ENCODE data around the gene SLC25A22.

Gene SLC25A22

DNA sequence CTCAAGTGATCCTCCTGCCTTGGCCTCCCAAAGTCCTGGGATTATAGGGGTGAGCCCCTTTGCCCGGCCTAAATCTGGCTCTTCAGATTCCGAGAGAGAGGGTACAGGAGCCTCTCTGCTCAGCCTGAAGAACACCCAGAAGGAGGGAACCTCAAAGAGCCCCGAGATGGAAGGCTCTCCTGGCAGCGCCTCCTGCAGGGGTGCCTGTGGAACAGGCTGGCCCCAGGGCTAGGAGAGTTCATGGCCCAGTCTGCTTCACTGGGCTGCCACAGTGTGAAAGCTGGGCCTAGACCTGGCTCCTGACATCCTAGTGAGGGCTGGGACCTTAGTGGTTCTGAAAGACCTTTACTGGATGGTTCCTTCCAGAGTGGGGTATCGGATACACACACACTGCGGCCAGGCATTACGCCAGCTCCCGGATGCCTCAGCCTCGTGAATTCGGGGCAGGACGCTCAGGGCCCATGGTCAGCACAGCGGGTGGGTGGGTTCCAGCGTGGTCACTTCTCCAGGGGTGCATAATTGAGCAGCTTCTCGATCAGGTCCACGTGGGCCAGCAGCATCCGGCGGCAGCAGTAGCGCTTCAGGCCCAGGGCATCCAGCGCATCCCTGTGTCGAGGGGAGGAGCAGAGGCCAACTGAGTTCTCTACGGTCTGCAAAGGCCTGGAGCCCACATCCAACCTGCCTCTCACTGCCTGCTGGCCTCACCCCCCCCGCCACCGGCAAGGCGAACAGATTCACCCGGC is 42.0 kb upstream of the SLC25A22 start:
- Histone ChIP-seq H3K36me3 (ENCODE audit: control insufficient read depth, insufficient read depth, low read length) (peaks cover 57% of the 10 kb centered on the region), H3K9me3 (ENCODE audit: control insufficient read depth, low read length) (no peaks in the 10 kb centered on the region), H3K4me3 (ENCODE audit: extremely low read depth, insufficient read depth, low read length, poor library complexity, severe bottlenecking) (no peak overlapping the region), H3K27ac (ENCODE audit: low read depth, low read length, severe bottlenecking) (no peak overlapping the region), H3K4me1 (ENCODE audit: control insufficient read depth, insufficient read depth, low read length, poor library complexity, severe bottlenecking) (peaks cover 8% of the 10 kb centered on the region)
- 92 to 97% methylated on average over 23 to 25 of the region's 25 CpGs for WGBS, 2 experiments (ENCODE audit: insufficient coverage in 2 of 2)

DNA sequence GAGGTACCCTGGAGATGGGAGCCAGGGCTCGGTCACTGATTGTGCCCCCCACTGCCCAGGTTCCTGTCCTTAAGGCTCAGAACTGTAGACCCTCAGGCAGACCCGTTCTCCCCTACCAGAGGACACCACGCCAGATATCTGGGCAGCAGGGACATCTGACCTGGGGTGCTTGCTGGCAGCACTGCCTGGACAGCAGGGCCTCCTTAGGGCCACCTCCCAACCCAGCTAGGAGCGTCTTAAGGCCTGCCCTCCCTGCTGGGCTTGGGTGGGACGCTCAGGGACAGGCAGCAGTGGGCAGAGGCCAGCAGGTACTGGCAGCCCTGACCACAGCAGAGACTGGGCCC is 41.2 kb upstream of the SLC25A22 start:
- Histone ChIP-seq H3K9me3 (ENCODE audit: control insufficient read depth, low read length) (no peaks in the 10 kb centered on the region), H3K36me3 (ENCODE audit: control insufficient read depth, insufficient read depth, low read length) (peaks cover 60% of the 10 kb centered on the region), H3K4me3 (ENCODE audit: extremely low read depth, insufficient read depth, low read length, poor library complexity, severe bottlenecking) (no peak overlapping the region), H3K4me1 (ENCODE audit: control insufficient read depth, insufficient read depth, low read length, poor library complexity, severe bottlenecking) (peaks cover 12% of the 10 kb centered on the region), H3K27ac (ENCODE audit: low read depth, low read length, severe bottlenecking) (no peak overlapping the region)
- WGBS, 2 experiments (ENCODE audit: insufficient coverage in 2 of 2): 97 to 98% methylated on average over 5 of the region's 5 CpGs

DNA sequence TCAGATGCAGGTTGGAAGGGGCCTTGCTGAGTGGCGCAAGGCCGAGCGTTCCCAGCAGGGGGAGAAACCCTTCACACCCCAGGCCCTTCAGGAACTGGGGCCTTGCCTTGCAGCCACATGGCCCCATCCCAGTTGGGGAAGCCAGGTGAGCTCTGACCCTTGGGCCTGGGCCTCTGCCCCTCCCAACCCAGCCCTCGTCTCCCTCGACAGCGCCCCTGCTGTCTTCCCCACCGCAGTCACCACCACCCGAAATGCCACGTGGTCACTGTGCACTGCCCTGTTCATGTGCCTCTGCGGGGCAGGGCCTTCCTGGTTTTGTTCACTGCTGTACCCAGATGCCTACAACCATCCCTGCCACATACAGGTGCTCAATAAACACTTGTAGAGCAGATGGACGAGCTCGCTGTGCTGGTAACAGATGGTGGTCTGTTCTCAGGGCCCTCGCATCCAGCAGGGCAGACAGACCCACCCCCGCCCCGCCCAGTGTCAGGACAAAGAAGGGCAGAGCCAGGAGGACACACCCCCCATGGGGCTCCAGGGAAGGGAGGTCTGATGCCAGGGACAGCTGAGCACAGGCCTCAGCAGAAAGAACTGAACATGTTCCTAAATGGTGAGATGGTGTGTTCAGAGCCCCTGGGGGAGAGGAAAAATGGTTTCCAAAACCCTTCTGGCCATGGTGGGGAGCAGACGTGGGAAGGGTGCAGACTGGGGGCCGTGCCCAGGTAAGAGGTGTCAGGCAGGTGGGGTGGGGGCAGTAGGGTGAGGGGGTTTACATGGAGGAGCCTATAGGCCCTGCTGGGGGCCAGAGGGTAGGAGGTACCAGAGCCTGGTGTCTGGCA is 40.6 kb upstream of the SLC25A22 start:
- Histone ChIP-seq H3K36me3 (ENCODE audit: control insufficient read depth, insufficient read depth, low read length) (peaks cover 60% of the 10 kb centered on the region), H3K27ac (ENCODE audit: low read depth, low read length, severe bottlenecking) (no peak overlapping the region), H3K9me3 (ENCODE audit: control insufficient read depth, low read length) (no peaks in the 10 kb centered on the region), H3K4me3 (ENCODE audit: extremely low read depth, insufficient read depth, low read length, poor library complexity, severe bottlenecking) (no peak overlapping the region), H3K4me1 (ENCODE audit: control insufficient read depth, insufficient read depth, low read length, poor library complexity, severe bottlenecking) (peaks cover 10% of the 10 kb centered on the region)
- 81 to 83% methylated on average over 15 to 17 of the region's 17 CpGs for WGBS, 2 experiments (ENCODE audit: insufficient coverage in 2 of 2)

DNA sequence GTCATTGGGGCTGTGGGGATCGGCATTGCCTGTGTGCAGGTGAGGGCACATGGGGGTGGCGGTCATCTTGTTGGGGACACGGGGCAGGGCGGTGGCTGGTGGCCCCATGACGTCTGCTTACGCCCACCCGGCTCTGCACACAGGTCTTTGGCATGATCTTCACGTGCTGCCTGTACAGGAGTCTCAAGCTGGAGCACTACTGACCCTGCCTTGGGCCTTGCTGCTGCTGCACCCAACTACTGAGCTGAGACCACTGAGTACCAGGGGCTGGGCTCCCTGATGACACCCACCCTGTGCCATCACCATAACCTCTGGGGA is 39.9 kb upstream of the SLC25A22 start:
- Histone ChIP-seq H3K9me3 (ENCODE audit: control insufficient read depth, low read length) (no peaks in the 10 kb centered on the region), H3K4me3 (ENCODE audit: extremely low read depth, insufficient read depth, low read length, poor library complexity, severe bottlenecking) (no peak overlapping the region), H3K4me1 (ENCODE audit: control insufficient read depth, insufficient read depth, low read length, poor library complexity, severe bottlenecking) (peaks cover 10% of the 10 kb centered on the region), H3K27ac (ENCODE audit: low read depth, low read length, severe bottlenecking) (no peak overlapping the region), H3K36me3 (ENCODE audit: control insufficient read depth, insufficient read depth, low read length) (peaks cover 60% of the 10 kb centered on the region)
- 91 to 92% methylated on average over 8 of the region's 8 CpGs for WGBS, 2 experiments (ENCODE audit: insufficient coverage in 2 of 2)

DNA sequence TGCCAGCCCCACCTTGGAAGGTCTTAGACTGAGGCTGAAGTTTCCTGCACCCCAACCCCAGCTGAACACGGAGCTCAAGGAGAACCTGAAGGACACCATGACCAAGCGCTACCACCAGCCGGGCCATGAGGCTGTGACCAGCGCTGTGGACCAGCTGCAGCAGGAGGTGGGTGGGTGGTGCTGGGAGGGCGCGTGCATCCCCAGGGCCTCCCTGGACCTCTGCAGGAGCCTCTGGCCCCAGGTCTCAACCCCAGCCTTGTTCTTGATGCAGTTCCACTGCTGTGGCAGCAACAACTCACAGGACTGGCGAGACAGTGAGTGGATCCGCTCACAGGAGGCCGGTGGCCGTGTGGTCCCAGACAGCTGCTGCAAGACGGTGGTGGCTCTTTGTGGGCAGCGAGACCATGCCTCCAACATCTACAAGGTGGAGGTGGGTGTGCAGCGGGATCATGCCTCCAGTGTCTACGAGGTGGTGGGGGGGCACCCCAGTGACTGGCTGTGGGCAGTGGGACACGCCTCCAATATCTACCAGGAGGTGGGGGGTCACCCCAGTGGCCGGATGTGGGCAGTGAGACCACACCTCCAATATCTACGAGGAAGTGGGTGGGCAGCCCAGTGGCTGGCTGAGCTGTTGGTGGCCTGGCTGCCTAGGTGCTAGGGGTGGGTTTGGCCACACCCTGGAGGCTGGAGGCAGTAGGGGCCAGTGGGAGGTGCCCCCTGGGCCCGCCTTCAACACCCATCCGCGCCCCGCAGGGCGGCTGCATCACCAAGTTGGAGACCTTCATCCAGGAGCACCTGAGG is 39.3 kb upstream of the SLC25A22 start:
- H3K27ac ChIP-seq (ENCODE audit: low read depth, low read length, severe bottlenecking): no peak overlapping the region
- WGBS, 2 experiments (ENCODE audit: insufficient coverage in 2 of 2): 96 to 97% methylated on average over 18 to 21 of the region's 22 CpGs
- H3K36me3 ChIP-seq (ENCODE audit: control insufficient read depth, insufficient read depth, low read length): peaks cover 60% of the 10 kb centered on the region
- H3K4me1 ChIP-seq (ENCODE audit: control insufficient read depth, insufficient read depth, low read length, poor library complexity, severe bottlenecking): peaks cover 10% of the 10 kb centered on the region
- no peak overlapping the region for H3K4me3 ChIP-seq (ENCODE audit: extremely low read depth, insufficient read depth, low read length, poor library complexity, severe bottlenecking)
- H3K9me3 ChIP-seq (ENCODE audit: control insufficient read depth, low read length): no peaks in the 10 kb centered on the region

DNA sequence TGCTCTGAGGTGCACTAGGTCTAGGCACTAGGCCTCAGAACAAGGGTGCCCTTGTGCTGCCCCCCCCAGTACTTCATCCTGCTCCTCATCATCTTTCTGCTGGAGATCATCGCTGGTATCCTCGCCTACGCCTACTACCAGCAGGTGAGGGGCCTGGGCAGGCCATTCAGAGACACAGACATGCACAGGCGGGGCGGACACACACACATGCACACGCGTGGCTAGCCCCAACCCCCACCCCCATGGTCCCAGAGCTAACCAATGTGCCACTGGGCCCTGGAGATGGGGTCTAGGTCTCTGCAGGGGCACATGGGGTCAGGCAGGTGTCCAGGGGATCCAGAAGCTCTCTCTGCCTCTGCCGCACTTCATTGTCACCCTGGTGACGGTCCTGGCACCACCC is 38.6 kb upstream of the SLC25A22 start:
- no peaks in the 10 kb centered on the region for H3K9me3 ChIP-seq (ENCODE audit: control insufficient read depth, low read length)
- 87 to 91% methylated on average over 9 of the region's 9 CpGs for WGBS, 2 experiments (ENCODE audit: insufficient coverage in 2 of 2)
- H3K4me3 ChIP-seq (ENCODE audit: extremely low read depth, insufficient read depth, low read length, poor library complexity, severe bottlenecking): no peak overlapping the region
- H3K36me3 ChIP-seq (ENCODE audit: control insufficient read depth, insufficient read depth, low read length): peaks cover 60% of the 10 kb centered on the region
- peaks cover 12% of the 10 kb centered on the region for H3K4me1 ChIP-seq (ENCODE audit: control insufficient read depth, insufficient read depth, low read length, poor library complexity, severe bottlenecking)
- H3K27ac ChIP-seq (ENCODE audit: low read depth, low read length, severe bottlenecking): no peak overlapping the region

DNA sequence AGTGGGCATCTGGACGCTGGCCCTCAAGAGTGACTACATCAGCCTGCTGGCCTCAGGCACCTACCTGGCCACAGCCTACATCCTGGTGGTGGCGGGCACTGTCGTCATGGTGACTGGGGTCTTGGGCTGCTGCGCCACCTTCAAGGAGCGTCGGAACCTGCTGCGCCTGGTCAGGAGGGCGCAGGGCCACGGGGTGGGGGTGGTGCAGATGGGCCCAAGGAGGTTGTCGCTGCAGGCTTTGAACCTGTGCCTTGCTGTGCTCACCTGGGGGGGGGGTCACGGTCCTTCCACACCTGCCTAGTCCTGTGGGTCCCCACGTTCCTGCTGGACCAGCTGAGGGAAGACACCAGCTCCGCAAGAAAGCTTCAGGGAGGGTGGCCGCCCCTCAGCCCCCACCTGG is 38.2 kb upstream of the SLC25A22 start:
- WGBS, 2 experiments (ENCODE audit: insufficient coverage in 2 of 2): 94 to 95% methylated on average over 13 to 14 of the region's 14 CpGs
- Histone ChIP-seq H3K9me3 (ENCODE audit: control insufficient read depth, low read length) (no peaks in the 10 kb centered on the region), H3K27ac (ENCODE audit: low read depth, low read length, severe bottlenecking) (no peak overlapping the region), H3K36me3 (ENCODE audit: control insufficient read depth, insufficient read depth, low read length) (peaks cover 59% of the 10 kb centered on the region), H3K4me1 (ENCODE audit: control insufficient read depth, insufficient read depth, low read length, poor library complexity, severe bottlenecking) (peaks cover 16% of the 10 kb centered on the region), H3K4me3 (ENCODE audit: extremely low read depth, insufficient read depth, low read length, poor library complexity, severe bottlenecking) (no peak overlapping the region)

DNA sequence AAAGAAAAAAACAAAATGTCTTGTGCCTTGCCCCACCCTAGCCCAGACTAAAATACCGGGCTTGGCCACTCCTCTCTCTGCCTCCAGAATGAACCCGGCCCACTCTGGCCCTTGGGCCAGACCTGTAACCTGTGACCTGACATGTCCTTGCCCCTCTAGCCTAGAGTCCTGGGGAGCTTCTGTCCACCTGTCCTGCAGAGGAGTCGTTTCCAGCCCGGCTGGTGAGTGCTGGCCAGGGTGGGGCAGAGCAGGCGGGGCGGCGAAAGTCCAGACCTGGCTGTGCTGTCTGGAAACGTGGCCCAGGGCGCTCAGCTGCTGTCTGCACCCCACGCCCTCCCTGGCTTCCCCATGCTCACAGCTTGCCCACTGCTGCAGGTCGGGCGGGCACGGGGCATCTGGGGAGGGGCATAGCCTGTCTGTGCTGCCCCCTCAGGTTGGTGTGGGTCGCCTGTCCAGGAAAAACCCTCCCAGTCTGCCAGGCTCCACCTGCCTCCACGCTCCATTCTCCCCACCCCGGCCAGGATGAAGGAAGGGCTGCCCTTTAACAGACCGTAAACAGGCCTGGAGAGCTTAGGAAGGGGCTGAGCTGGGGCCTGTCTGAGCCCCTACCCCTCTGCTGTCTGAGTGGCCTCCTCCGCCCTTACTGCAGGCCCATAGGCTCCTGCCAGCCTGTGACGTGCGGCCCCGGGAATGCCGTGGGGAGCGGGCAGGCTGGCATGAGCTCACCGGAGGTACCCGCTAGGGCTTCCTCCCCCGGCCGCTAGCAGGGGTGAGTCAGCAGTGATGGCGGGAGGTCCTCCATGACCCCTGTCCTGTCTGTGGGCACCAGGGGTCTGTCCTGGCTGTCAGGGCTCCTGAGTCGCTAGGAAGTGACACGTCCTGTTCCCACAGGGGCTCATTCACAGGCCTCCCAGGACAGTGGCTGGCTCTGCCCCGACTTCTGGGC is 36.6 kb upstream of the SLC25A22 start:
- Histone ChIP-seq H3K9me3 (ENCODE audit: control insufficient read depth, low read length) (no peaks in the 10 kb centered on the region), H3K4me3 (ENCODE audit: extremely low read depth, insufficient read depth, low read length, poor library complexity, severe bottlenecking) (peak overlapping the region; percentile 2), H3K4me1 (ENCODE audit: control insufficient read depth, insufficient read depth, low read length, poor library complexity, severe bottlenecking) (peaks cover 28% of the 10 kb centered on the region), H3K36me3 (ENCODE audit: control insufficient read depth, insufficient read depth, low read length) (peaks cover 43% of the 10 kb centered on the region), H3K27ac (ENCODE audit: low read depth, low read length, severe bottlenecking) (peak overlapping the region; percentile 45)
- 77 to 79% methylated on average over 23 to 29 of the region's 31 CpGs for WGBS, 2 experiments (ENCODE audit: insufficient coverage in 2 of 2)

DNA sequence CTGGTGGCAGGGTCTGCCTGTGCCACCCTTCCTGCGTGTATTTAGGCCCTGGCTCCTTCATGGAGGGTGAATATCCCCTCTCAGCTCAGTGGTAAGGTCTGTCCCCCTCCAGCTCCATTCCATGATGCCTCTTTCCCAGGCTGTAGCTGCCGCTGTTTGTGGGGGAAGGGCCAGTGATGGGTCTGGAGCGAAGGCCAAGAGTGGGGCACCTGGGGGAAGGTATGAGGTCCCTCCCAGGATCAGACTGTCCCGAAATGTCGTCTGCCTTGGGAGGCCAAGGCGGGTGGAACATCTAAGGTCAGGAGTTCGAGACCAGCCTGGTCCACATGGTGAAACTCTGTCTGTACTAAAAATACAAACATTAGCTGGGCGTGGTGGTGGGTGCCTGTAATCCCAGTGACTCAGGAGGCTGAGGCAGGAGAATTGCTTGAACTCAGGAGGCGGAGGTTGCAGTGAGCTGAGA is 35.8 kb upstream of the SLC25A22 start:
- H3K4me3 ChIP-seq (ENCODE audit: extremely low read depth, insufficient read depth, low read length, poor library complexity, severe bottlenecking): peak overlapping the region; percentile 60
- 72 to 73% methylated on average over 5 to 7 of the region's 9 CpGs for WGBS, 2 experiments (ENCODE audit: insufficient coverage in 2 of 2)
- peak overlapping the region; percentile 57 for H3K27ac ChIP-seq (ENCODE audit: low read depth, low read length, severe bottlenecking)
- H3K9me3 ChIP-seq (ENCODE audit: control insufficient read depth, low read length): no peaks in the 10 kb centered on the region
- peaks cover 35% of the 10 kb centered on the region for H3K36me3 ChIP-seq (ENCODE audit: control insufficient read depth, insufficient read depth, low read length)
- H3K4me1 ChIP-seq (ENCODE audit: control insufficient read depth, insufficient read depth, low read length, poor library complexity, severe bottlenecking): peaks cover 36% of the 10 kb centered on the region

Measured in mesodermal cell (in vitro differentiated cells).